SU-DHL-6 (cell line): ENCODE results near the gene GAPVD1.

Experiments used
- H2AFZ ChIP-seq: fragments of 200-600 bp; sonication (generic); 2 replicates; pipeline ENCODE4 v1.6.1; 2014; ENCODE audit warnings: low read depth, mild to moderate bottlenecking, moderate library complexity, mixed read lengths, antibody characterized with exemption, low read length; ENCODE audit not compliant: severe bottlenecking
- H3F3A ChIP-seq: fragments of 200-600 bp; shearing (Covaris generic); 2 replicates; pipeline ENCODE4 v1.6.0; 2016; ENCODE audit warnings: antibody characterized with exemption, mild to moderate bottlenecking; ENCODE audit not compliant: insufficient read depth
- H3K27ac ChIP-seq: fragments of 200-600 bp; sonication (generic); 2 replicates; pipeline ENCODE4 v1.5.1; 2016; ENCODE audit warnings: low read depth, mild to moderate bottlenecking, low read length, moderate library complexity, mixed read lengths
- H3K27me3 ChIP-seq: fragments of 200-600 bp; sonication (generic), shearing (Covaris generic); 2 replicates; pipeline ENCODE4 v1.6.0; 2014; ENCODE audit warnings: mild to moderate bottlenecking, low read length
- H3K36me3 ChIP-seq: fragments of 200-600 bp; sonication (generic); 2 replicates; pipeline ENCODE4 v1.6.1; 2014; ENCODE audit warnings: mild to moderate bottlenecking, low read length, mixed read lengths
- H3K4me2 ChIP-seq: fragments of 300-600, 200-600 bp; shearing (Covaris generic), sonication (generic); 2 replicates; pipeline ENCODE4 v1.6.0; 2014; ENCODE audit warnings: low read length, low read depth, mild to moderate bottlenecking; ENCODE audit not compliant: poor library complexity, severe bottlenecking
- H3K4me3 ChIP-seq: fragments of 200-600 bp; sonication (generic); 2 replicates; pipeline ENCODE4 v1.5.1; 2014; ENCODE audit warnings: antibody characterized with exemption, low read length, mild to moderate bottlenecking, mixed read lengths; ENCODE audit not compliant: insufficient read depth, poor library complexity, severe bottlenecking
- H3K79me2 ChIP-seq: fragments of 200-600 bp; sonication (generic); 2 replicates; pipeline ENCODE4 v1.6.1; 2014; ENCODE audit warnings: mild to moderate bottlenecking, low read length, moderate library complexity; ENCODE audit not compliant: insufficient read depth
- H3K9ac ChIP-seq: fragments of 200-600 bp; sonication (generic); 2 replicates; pipeline ENCODE4 v1.7.0; 2014; ENCODE audit warnings: mild to moderate bottlenecking, low read length
- H3K9me2 ChIP-seq: fragments of 200-600 bp; sonication (generic); replicated peaks from 2 replicates; pipeline ENCODE4 v1.6.1; 2014; ENCODE audit warnings: low read length; ENCODE audit not compliant: insufficient read depth
- H3K9me3 ChIP-seq: fragments of 200-600 bp; sonication (generic); 2 replicates; pipeline ENCODE4 v1.6.1; 2014; ENCODE audit warnings: low read length, mixed read lengths; ENCODE audit not compliant: insufficient read depth
- H4K20me1 ChIP-seq: fragments of 200-600 bp; sonication (generic); 2 replicates; pipeline ENCODE4 v1.6.1; 2014; ENCODE audit warnings: low read depth, mild to moderate bottlenecking, antibody characterized with exemption, low read length, moderate library complexity, mixed read lengths
- EZH2phosphoT487 ChIP-seq: fragments of 200-600 bp; sonication (generic), shearing (Covaris generic); conservative IDR thresholded peaks from 2 replicates; pipeline ENCODE4 v1.6.1; 2018; ENCODE audit warnings: mild to moderate bottlenecking, antibody characterized with exemption, low read length, moderate library complexity, mixed read lengths
- TF ChIP-seq, protein P1 (sequence below): fragments of 200-600 bp; sonication (generic); IDR thresholded peaks from one replicate; pipeline ENCODE4 v1.5.1; 2017; ENCODE audit warnings: antibody characterized with exemption, mild to moderate bottlenecking, low read length, moderate library complexity; ENCODE audit not compliant: insufficient read depth, poor library complexity, severe bottlenecking

Gene GAPVD1

DNA sequence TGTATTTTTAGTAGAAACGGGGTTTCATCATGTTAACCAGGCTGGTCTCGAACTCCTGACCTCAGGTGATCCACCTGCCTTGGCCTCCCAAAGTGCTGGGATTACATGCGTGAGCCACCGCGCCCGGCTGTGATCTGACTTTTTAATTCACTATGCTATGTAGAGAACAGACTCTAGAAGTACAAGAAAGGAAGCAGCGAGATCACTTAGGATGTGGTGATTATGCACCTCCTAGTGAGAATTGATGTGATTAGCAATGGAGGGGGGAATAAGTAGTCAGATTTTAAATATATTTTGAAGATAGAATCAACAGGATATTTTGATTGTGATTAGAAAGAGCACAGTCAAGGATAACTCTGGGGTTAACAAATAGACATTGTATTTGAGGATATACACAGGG lies 36.3 kb downstream of the GAPVD1 start:
- Histone ChIP-seq H2AFZ (no peak overlapping the region), H3K9ac (no peak overlapping the region), H3K4me3 (no peak overlapping the region), H3K4me2 (no peak overlapping the region), H3K9me2 (no peaks in the 10 kb centered on the region), H4K20me1 (no peaks in the 10 kb centered on the region), H3K27me3 (no peaks in the 10 kb centered on the region), H3F3A (no peaks in the 10 kb centered on the region), H3K79me2 (peaks cover 25% of the 10 kb centered on the region), H3K27ac (no peak overlapping the region), H3K36me3 (0 out of 2 replicates have a peak, but pooled peaks cover 4% of the 10 kb centered on the region), H3K9me3 (no peaks in the 10 kb centered on the region)
- TF ChIP-seq, protein P1, sequence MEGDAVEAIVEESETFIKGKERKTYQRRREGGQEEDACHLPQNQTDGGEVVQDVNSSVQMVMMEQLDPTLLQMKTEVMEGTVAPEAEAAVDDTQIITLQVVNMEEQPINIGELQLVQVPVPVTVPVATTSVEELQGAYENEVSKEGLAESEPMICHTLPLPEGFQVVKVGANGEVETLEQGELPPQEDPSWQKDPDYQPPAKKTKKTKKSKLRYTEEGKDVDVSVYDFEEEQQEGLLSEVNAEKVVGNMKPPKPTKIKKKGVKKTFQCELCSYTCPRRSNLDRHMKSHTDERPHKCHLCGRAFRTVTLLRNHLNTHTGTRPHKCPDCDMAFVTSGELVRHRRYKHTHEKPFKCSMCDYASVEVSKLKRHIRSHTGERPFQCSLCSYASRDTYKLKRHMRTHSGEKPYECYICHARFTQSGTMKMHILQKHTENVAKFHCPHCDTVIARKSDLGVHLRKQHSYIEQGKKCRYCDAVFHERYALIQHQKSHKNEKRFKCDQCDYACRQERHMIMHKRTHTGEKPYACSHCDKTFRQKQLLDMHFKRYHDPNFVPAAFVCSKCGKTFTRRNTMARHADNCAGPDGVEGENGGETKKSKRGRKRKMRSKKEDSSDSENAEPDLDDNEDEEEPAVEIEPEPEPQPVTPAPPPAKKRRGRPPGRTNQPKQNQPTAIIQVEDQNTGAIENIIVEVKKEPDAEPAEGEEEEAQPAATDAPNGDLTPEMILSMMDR: no peak
- TF ChIP-seq EZH2phosphoT487: no peak

DNA sequence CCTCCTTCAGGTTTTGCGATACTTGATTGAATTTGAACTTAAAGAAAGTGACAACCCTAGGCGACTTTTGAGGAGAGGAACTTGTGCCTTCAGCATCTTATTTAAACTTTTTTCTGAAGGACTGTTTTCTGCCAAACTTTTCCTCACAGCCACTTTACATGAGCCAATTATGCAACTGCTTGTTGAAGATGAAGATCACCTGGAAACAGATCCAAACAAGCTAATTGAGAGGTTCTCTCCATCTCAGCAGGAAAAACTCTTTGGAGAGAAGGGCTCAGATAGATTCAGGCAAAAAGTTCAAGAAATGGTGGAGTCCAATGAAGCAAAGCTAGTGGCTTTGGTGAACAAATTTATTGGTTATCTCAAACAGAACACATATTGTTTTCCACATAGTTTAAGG lies 40.6 kb downstream of the GAPVD1 start:
- no peak overlapping the region for H3K4me2 ChIP-seq
- no peaks in the 10 kb centered on the region for H3K27me3 ChIP-seq
- no peaks in the 10 kb centered on the region for H4K20me1 ChIP-seq
- peaks cover 5% of the 10 kb centered on the region; the same call in 1 of the 2 replicates for H3F3A ChIP-seq
- no peak overlapping the region for H2AFZ ChIP-seq
- H3K4me3 ChIP-seq: no peak overlapping the region
- no peak overlapping the region for H3K27ac ChIP-seq
- no peaks in the 10 kb centered on the region for H3K9me2 ChIP-seq
- peaks cover 1% of the 10 kb centered on the region; the same call in 1 of the 2 replicates for H3K79me2 ChIP-seq
- peaks cover 18% of the 10 kb centered on the region for H3K36me3 ChIP-seq
- TF ChIP-seq, protein P1: no peak
- TF ChIP-seq EZH2phosphoT487: no peak
- H3K9me3 ChIP-seq: no peaks in the 10 kb centered on the region
- H3K9ac ChIP-seq: no peak overlapping the region

DNA sequence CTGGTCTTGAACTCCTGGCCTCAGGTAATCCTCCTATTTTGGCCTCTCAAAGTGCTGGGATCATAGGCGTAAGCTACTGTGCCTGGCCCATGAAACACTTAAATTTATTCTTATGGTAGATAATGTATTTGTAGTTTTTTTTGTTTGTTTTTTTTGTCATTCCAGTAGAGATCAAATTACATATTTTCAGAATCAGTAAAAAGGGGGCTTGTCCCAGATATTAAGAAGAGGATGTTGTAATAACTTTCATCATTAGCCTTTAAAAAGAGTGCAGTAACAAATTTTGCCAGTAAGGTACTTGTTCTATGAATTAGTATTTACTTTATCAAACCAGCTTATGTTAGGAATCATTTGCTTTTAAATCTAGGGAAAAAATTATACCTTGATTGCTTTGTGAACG lies 42.6 kb downstream of the GAPVD1 start:
- Histone ChIP-seq H3K79me2 (no peaks in the 10 kb centered on the region), H3K9me3 (no peaks in the 10 kb centered on the region), H3K9me2 (no peaks in the 10 kb centered on the region), H3K36me3 (peaks cover 17% of the 10 kb centered on the region), H3K4me2 (no peak overlapping the region), H3K27me3 (no peaks in the 10 kb centered on the region), H3K27ac (no peak overlapping the region), H3K4me3 (no peak overlapping the region), H2AFZ (no peak overlapping the region), H4K20me1 (no peaks in the 10 kb centered on the region), H3F3A (peaks cover 5% of the 10 kb centered on the region; the same call in 1 of the 2 replicates), H3K9ac (no peak overlapping the region)
- TF ChIP-seq, protein P1: no peak
- TF ChIP-seq EZH2phosphoT487: no peak
